A549 (cell line): ENCODE results near the gene CCNO.

Source experiments
- CBX8 ChIP-seq: fragments of 200-600 bp; sonication (generic); IDR thresholded peaks from 2 replicates; pipeline ENCODE4 v1.6.1; 2016
- HDAC2 ChIP-seq: fragments of 200-600 bp; sonication (generic); IDR thresholded peaks from 2 replicates; pipeline ENCODE4 v1.6.1; 2016
- POLR2A ChIP-seq: IDR thresholded peaks from 2 replicates; pipeline ENCODE4 v1.6.1; 2012; ENCODE audit warnings: mild to moderate bottlenecking, low read length
- SREBF2 ChIP-seq: fragments of 450-650 bp; IDR thresholded peaks from 2 replicates; pipeline ENCODE4 v1.6.1; 2014; ENCODE audit warnings: mild to moderate bottlenecking, moderate library complexity
- TF ChIP-seq, protein P1 (sequence below): fragments of 450-650 bp; IDR thresholded peaks from 2 replicates; pipeline ENCODE4 v1.6.1; 2014; ENCODE audit warnings: antibody characterized with exemption
- TF ChIP-seq, protein P2 (sequence below): fragments of >200 bp; sonication (Bioruptor Twin); formaldehyde crosslinking; IDR thresholded peaks from 3 replicates; pipeline ENCODE4 v1.5.1; 2016
- TF ChIP-seq, protein P3 (sequence below): fragments of 200-600 bp; sonication (generic); IDR thresholded peaks from 2 replicates; pipeline ENCODE4 v1.6.1; 2016; ENCODE audit warnings: antibody characterized with exemption, mild to moderate bottlenecking, moderate library complexity

DNA sequence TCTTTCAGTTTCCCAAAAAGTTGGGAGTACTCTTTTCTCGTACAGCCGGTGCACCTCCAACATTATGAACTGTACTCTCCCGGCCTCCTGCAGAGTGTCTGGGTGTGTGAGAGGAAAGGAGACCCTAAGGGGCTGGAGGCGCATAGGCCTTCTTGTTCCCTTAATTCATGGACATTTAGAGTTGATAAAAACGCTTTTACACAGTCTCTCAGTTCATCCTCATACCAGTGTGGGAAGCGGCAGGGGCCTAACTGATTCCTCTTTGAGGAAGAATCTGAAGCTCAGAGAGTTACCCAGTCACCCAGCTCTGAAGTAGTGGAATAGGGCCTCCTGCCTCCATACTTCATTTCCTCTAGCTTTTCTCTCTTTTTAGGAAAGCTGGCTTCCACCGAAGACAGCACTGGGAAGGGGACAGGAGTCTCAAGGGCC is 9.6 kb downstream of the CCNO start:
- TF ChIP-seq, protein P1, sequence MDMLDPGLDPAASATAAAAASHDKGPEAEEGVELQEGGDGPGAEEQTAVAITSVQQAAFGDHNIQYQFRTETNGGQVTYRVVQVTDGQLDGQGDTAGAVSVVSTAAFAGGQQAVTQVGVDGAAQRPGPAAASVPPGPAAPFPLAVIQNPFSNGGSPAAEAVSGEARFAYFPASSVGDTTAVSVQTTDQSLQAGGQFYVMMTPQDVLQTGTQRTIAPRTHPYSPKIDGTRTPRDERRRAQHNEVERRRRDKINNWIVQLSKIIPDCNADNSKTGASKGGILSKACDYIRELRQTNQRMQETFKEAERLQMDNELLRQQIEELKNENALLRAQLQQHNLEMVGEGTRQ, result no peak
- TF ChIP-seq, protein P2, sequence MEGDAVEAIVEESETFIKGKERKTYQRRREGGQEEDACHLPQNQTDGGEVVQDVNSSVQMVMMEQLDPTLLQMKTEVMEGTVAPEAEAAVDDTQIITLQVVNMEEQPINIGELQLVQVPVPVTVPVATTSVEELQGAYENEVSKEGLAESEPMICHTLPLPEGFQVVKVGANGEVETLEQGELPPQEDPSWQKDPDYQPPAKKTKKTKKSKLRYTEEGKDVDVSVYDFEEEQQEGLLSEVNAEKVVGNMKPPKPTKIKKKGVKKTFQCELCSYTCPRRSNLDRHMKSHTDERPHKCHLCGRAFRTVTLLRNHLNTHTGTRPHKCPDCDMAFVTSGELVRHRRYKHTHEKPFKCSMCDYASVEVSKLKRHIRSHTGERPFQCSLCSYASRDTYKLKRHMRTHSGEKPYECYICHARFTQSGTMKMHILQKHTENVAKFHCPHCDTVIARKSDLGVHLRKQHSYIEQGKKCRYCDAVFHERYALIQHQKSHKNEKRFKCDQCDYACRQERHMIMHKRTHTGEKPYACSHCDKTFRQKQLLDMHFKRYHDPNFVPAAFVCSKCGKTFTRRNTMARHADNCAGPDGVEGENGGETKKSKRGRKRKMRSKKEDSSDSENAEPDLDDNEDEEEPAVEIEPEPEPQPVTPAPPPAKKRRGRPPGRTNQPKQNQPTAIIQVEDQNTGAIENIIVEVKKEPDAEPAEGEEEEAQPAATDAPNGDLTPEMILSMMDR, result no peak
- no peak for TF ChIP-seq POLR2A
- TF ChIP-seq CBX8, result no peak
- TF ChIP-seq, protein P3, sequence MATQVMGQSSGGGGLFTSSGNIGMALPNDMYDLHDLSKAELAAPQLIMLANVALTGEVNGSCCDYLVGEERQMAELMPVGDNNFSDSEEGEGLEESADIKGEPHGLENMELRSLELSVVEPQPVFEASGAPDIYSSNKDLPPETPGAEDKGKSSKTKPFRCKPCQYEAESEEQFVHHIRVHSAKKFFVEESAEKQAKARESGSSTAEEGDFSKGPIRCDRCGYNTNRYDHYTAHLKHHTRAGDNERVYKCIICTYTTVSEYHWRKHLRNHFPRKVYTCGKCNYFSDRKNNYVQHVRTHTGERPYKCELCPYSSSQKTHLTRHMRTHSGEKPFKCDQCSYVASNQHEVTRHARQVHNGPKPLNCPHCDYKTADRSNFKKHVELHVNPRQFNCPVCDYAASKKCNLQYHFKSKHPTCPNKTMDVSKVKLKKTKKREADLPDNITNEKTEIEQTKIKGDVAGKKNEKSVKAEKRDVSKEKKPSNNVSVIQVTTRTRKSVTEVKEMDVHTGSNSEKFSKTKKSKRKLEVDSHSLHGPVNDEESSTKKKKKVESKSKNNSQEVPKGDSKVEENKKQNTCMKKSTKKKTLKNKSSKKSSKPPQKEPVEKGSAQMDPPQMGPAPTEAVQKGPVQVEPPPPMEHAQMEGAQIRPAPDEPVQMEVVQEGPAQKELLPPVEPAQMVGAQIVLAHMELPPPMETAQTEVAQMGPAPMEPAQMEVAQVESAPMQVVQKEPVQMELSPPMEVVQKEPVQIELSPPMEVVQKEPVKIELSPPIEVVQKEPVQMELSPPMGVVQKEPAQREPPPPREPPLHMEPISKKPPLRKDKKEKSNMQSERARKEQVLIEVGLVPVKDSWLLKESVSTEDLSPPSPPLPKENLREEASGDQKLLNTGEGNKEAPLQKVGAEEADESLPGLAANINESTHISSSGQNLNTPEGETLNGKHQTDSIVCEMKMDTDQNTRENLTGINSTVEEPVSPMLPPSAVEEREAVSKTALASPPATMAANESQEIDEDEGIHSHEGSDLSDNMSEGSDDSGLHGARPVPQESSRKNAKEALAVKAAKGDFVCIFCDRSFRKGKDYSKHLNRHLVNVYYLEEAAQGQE, result no peak
- TF ChIP-seq HDAC2, result no peak
- no peak for TF ChIP-seq SREBF2
